Spinal cord (tissue), 10 donors: ENCODE results near the gene CC2D2A. TPM values are rescaled to one million over a fixed set of nuclear protein-coding genes. Genes with fewer than 3 reads are reported as not detected.
A peak's percentile ranks its signal among the peaks of the same experiment; 100 is the strongest.
"Not testable (repeated sequence)": the region's sequence is repeated elsewhere in the genome, so short reads cannot be mapped to it uniquely, and the experiment has no call there.

ENCODE experiments used
- DNase-seq, 6 donors: peaks; one replicate each; pipeline versions ENCODE4 v3.0.0 to v3.0.0-alpha.2; 2013 to 2015; ENCODE audit warnings: low spot score in 6 of 6, low read depth in 4 of 6
- H3K27ac ChIP-seq: one replicate; pipeline ENCODE4 v1.5.1; 2013; ENCODE audit warnings: low read depth, low read length, control low read depth
- H3K27me3 ChIP-seq: one replicate; pipeline ENCODE4 v1.6.1; 2013; ENCODE audit warnings: low read length; ENCODE audit not compliant: control insufficient read depth, insufficient read depth
- H3K36me3 ChIP-seq: one replicate; pipeline ENCODE4 v1.6.1; 2013; ENCODE audit warnings: low read length; ENCODE audit not compliant: control insufficient read depth, insufficient read depth
- H3K4me1 ChIP-seq: one replicate; pipeline ENCODE4 v1.6.1; 2013; ENCODE audit warnings: low read length; ENCODE audit not compliant: control insufficient read depth, insufficient read depth
- H3K4me3 ChIP-seq: one replicate; pipeline ENCODE4 v1.5.1; 2013; ENCODE audit warnings: low read depth, low read length, control low read depth
- H3K9me3 ChIP-seq: one replicate; pipeline ENCODE4 v1.6.1; 2013; ENCODE audit warnings: low read length; ENCODE audit not compliant: control insufficient read depth, insufficient read depth
- WGBS: methylation state at CpG from one replicate; pipeline ENCODE4 v1.1.5; 2013; ENCODE audit warnings: missing lambda C conversion rate; ENCODE audit not compliant: insufficient coverage; 5-methylcytosine and 5-hydroxymethylcytosine counted together
- polyA plus RNA-seq, 2 donors: library from polyadenylated mRNA; unstranded; fragments of 120-200 nt; gene quantifications; one replicate each; pipeline ENCODE4 v1.2.1, GENCODE V29; 2013; ENCODE audit not compliant: insufficient read length in 2 of 2
- total RNA-seq, 2 donors: library from RNA; depleted of rRNA in 1 of 2; stranded (reverse); fragments of 120-200 nt in 1 of 2; fragments of >200 nt in 1 of 2; gene quantifications; one replicate each; pipeline versions ENCODE4 v1.2.3 to v1.2.4, GENCODE V29; 2013 to 2014
- donor health status: healthy.

CC2D2A gene
- total and polyA plus RNA-seq, 4 donors: 25.6 to 67.6 (median 36.4) TPM

DNA sequence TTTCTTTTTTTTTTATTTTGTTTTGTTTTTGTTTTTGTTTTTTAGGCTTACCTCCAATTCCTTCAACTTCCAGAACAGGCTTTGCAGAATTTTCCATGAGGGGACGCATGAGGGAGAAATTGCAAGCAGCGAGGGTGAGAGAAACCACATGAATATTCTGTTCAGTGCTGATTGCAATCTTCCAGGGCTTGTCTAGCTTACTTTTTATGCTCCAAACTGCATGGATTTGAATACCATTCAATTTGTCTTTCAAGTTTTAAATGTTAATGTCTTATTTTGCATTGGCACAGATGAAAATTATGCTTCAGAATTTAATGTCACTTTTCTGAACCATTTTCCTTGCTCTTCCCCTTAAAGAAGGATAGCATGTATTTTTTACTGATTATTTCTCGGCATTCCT, 32.7 kb downstream of the CC2D2A start:
- DNase-seq: peak in 1 of 6 donors; percentile 69
- Histone ChIP-seq H3K27ac (no peak overlapping the region), H3K4me1 (no peaks in the 10 kb centered on the region), H3K4me3 (no peak overlapping the region), H3K9me3 (no peaks in the 10 kb centered on the region), H3K36me3 (peaks cover 7% of the 10 kb centered on the region), H3K27me3 (no peaks in the 10 kb centered on the region)
- no CpG with 5 or more reads among the region's 3 CpGs for WGBS

DNA sequence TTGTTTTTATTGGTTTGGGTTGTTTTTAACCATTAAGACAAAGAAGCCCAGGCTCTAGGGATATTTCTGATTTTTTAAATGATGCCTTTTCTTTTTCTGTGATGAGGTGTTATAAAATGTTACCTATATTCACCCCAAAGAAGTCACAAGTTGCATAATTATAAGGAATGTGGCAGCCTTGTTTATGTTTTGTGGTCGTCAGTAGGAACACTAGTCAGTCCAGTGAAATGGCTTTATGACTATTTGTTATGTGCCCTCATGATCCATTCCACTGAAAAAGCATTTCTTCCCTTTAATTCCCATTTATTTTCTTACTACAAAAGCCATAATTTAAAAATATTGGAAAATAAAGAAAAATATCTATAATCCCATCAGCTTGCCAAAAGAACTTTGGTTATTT, 34.4 kb downstream of the CC2D2A start:
- DNase-seq: no peak
- no peaks in the 10 kb centered on the region for H3K4me1 ChIP-seq
- no peak overlapping the region for H3K27ac ChIP-seq
- WGBS: no CpG with 5 or more reads among the region's 1 CpG
- peaks cover 7% of the 10 kb centered on the region for H3K36me3 ChIP-seq
- no peaks in the 10 kb centered on the region for H3K9me3 ChIP-seq
- H3K4me3 ChIP-seq: no peak overlapping the region
- no peaks in the 10 kb centered on the region for H3K27me3 ChIP-seq

DNA sequence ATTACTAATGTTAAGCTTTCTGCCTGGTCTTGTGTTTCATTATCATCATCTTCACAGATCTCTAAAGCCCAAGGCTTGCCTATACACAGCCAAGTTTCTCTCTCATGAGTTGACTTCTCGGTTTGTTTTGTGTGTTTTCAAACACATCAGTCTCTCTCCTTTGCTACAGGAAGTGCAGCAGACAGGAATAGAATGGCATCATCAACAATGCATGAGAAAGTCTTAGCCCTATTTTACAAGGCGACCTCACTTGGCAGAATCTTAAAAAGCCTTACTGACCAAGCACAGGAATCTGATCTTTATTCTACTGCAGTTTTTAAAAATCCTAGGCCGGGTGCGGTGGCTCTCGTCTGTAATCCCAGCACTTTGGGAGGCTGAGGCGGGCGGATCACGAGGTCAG, 36.8 kb downstream of the CC2D2A start:
- 80% methylated on average over 2 of the region's 8 CpGs for WGBS
- no peaks in the 10 kb centered on the region for H3K9me3 ChIP-seq
- no peak overlapping the region for H3K27ac ChIP-seq
- H3K4me1 ChIP-seq: no peaks in the 10 kb centered on the region
- no peak for DNase-seq
- peaks cover 10% of the 10 kb centered on the region for H3K36me3 ChIP-seq
- no peaks in the 10 kb centered on the region for H3K27me3 ChIP-seq
- no peak overlapping the region for H3K4me3 ChIP-seq

DNA sequence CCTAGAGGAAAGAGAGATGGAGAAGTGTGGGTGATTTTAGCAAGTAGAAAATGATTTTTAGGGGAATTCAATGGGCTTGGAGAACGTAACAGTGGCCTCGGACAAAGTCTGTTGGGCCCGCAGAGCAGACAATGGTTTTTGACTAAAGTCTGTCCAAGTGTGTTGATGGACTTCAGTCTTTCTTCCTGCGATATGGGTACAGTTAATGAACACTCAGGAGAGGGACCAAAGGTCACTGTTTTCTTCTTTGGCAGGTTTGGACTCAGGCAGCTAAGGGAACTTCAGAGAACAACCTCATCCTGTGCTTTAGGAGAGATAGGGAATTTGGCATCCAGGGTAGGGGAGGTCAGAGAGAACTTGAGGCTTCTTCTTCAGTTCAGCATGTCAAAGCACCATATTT, 38.0 kb downstream of the CC2D2A start:
- H3K36me3 ChIP-seq: peaks cover 10% of the 10 kb centered on the region
- DNase-seq: no peak

DNA sequence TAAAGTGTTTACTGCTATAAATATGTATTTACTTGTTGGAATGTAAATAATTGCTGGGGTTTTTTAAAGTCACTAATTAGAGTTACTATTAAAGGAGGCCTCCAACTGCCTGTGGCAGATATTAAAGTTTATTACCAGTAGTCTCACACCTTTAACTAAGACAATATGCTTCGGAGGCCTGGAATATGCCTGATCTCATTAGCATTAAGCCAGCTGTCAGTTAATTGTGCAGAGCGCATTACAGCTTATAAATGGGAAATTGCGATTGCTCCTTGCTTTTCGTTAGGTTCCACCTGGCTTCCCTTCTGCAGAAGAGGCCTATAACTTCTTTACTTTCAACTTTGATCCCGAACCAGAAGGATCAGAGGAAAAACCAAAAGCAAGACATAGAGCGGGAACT, 41.3 kb downstream of the CC2D2A start:
- H3K4me1 ChIP-seq: no peaks in the 10 kb centered on the region
- 92% methylated on average over 2 of the region's 6 CpGs for WGBS
- peaks cover 11% of the 10 kb centered on the region for H3K36me3 ChIP-seq
- H3K27ac ChIP-seq: no peak overlapping the region
- H3K4me3 ChIP-seq: no peak overlapping the region
- H3K9me3 ChIP-seq: no peaks in the 10 kb centered on the region
- no peaks in the 10 kb centered on the region for H3K27me3 ChIP-seq
- DNase-seq: peak in 2 of 6 donors; percentile 15 to 75

More for the DNA sequence above, 38.0 kb downstream of the CC2D2A start:
- no peaks in the 10 kb centered on the region for H3K9me3 ChIP-seq
- H3K4me1 ChIP-seq: no peaks in the 10 kb centered on the region
- 75% methylated on average over 4 of the region's 4 CpGs for WGBS
- H3K27me3 ChIP-seq: no peaks in the 10 kb centered on the region
- H3K27ac ChIP-seq: no peak overlapping the region
- H3K4me3 ChIP-seq: no peak overlapping the region

DNA sequence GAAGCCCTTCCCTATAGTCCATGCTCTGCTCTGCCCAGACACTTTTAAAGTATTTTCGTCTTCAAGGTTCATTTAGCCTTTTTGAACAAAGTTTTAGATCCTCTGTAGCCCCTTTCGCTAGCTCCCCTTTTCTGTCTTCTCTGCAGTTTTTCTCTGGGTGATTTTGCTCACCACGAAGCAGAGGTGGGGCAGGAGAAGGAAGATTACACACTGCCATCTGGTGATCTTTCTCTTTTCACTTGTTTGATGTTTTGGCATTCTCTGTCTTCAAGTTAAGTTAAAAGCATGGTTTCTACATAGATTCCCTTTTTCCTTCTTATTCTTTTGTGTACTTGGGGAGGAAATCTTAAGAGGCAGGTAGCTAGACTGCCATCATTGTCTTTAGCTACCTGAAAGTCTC, 43.9 kb downstream of the CC2D2A start:
- Histone ChIP-seq H3K27ac (no peak overlapping the region), H3K9me3 (no peaks in the 10 kb centered on the region), H3K4me1 (no peaks in the 10 kb centered on the region), H3K4me3 (no peak overlapping the region), H3K27me3 (no peaks in the 10 kb centered on the region), H3K36me3 (peaks cover 28% of the 10 kb centered on the region)
- peak in 2 of 6 donors; percentile 14 to 20 for DNase-seq
- WGBS: 100% methylated on average over 1 of the region's 3 CpGs

DNA sequence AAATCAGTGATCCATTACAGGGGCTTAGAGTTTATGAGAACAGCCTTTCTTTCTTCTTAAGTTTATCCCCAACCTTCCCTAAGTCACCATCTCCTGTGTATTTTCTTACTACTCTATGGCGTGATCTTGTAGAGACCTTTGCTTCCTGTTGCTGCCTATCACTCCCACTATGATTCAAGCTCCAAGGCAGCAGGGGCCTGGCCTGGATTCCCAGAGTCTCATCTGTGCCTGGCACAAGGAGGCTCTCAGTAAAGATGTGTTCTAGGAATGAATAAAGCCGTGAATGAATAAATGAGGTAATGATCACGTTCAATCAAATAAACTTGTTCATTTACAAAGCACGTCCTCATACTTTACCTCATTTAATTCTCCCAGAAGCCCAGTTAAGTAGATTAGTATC, 45.4 kb downstream of the CC2D2A start:
- Histone ChIP-seq H3K36me3 (peaks cover 25% of the 10 kb centered on the region), H3K27me3 (no peaks in the 10 kb centered on the region), H3K4me3 (no peak overlapping the region), H3K4me1 (no peaks in the 10 kb centered on the region), H3K27ac (no peak overlapping the region), H3K9me3 (no peaks in the 10 kb centered on the region)
- WGBS: no CpG with 5 or more reads among the region's 4 CpGs
- peak in 1 of 6 donors; percentile 26 for DNase-seq

DNA sequence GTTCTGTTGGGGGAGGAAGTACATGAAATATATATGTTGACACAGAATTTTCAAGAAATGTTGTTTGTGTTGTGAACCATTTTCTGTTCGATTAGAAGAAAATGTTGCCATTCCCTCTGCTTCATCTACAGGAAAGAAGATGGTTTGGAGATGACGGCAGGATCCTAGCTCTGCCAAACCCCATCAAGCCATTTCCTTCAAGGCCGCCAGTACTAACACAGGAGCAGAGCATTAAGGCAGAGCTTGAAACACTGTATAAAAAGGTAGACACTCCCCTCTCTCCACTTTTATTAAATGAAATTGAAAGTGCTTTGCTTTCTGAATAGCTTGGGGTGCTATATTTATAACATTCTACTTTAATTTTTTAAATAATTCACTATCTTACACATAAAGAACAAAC, 46.8 kb downstream of the CC2D2A start:
- 100% methylated on average over 1 of the region's 3 CpGs for WGBS
- DNase-seq: no peak
- Histone ChIP-seq H3K27me3 (no peaks in the 10 kb centered on the region), H3K9me3 (no peaks in the 10 kb centered on the region), H3K36me3 (peaks cover 21% of the 10 kb centered on the region), H3K4me1 (no peaks in the 10 kb centered on the region), H3K4me3 (no peak overlapping the region), H3K27ac (no peak overlapping the region)

DNA sequence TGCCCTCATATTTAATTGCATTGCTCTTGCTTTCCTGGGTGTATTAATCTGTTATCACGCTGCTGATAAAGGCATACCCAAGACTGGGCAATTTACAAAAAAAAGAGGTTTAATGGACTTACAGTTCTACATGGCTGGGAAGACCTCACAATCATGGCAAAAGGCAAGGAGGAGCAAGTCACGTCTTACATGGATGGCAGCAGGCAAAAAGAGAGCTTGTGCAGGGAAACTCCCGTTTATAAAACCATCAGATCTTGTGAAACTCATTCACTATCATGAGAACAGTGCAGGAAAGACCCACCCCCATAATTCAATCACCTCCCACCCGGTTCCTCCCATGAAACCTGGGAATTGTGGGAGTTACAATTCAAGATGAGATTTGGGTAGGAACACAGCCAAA, 48.0 kb downstream of the CC2D2A start:
- not testable (repeated sequence) for H3K4me1 ChIP-seq, DNase-seq, H3K27me3 ChIP-seq, H3K4me3 ChIP-seq, H3K9me3 ChIP-seq, H3K27ac ChIP-seq
- 100% methylated on average over 2 of the region's 4 CpGs for WGBS
- peaks cover 21% of the 10 kb centered on the region for H3K36me3 ChIP-seq

DNA sequence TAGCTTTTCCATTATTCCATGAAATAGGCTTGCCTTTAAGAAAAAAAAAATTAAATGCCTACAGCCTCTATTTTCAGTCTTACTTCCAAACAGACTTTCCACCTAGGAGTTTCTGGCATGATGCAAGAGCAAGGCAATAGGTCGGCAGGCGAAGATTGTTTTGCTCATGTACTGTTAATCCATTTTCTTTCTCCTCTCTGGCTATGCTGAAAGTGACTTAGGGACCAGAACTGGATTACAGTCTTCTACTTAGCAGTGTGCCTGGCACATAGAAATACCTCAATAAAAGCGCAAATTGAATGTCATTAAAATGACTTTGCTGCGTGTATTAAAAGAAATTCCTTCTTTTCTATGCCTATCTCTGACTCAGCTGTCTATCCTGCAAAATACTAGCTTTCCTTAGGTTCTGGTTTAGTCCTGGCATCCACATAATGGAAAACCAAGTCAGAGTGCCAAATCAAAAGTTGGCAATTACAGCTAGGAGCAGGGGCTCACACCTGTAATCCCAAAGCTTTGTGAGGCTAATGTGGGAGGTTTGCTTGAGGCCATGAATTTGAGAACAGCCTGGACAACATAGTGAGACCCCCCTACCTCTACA, 51.9 kb downstream of the CC2D2A start:
- peaks cover 18% of the 10 kb centered on the region for H3K36me3 ChIP-seq
- H3K27me3 ChIP-seq: no peaks in the 10 kb centered on the region
- 96% methylated on average over 4 of the region's 4 CpGs for WGBS
- no peaks in the 10 kb centered on the region for H3K9me3 ChIP-seq
- H3K4me3 ChIP-seq: no peak overlapping the region
- no peaks in the 10 kb centered on the region for H3K4me1 ChIP-seq
- DNase-seq: no peak
- H3K27ac ChIP-seq: no peak overlapping the region
